Stimulated activated effector memory CD8-positive, alpha-beta T cell treated with anti-CD3 and anti-CD28 coated beads, Interleukin-12 subunit alpha, Interleukin-12 subunit beta, amount 100 ng/mL, for 72 hours (primary cell): Measurements from ENCODE around the gene DNLZ.
"Not testable (repeated sequence)": the region's sequence is repeated elsewhere in the genome, so short reads cannot be mapped to it uniquely, and the experiment has no call there.

Experiments
- ATAC-seq: fragments of 150-1000 bp; cut with Tn5 transposase; 2 replicates; pipeline ENCODE4 v1.10.0; 2021
- DNase-seq, 2 donors: peaks; one replicate each; pipeline ENCODE4 v3.0.0; 2021 to 2022; ENCODE audit warnings: low spot score in 2 of 2
- H3K27ac Mint-ChIP-seq: one replicate; pipeline ENCODE4 v1.8.0; 2022; ENCODE audit warnings: mild to moderate bottlenecking, mixed read lengths
- H3K36me3 Mint-ChIP-seq: one replicate; pipeline ENCODE4 v1.8.0; 2022; ENCODE audit warnings: mild to moderate bottlenecking, mixed read lengths
- H3K4me1 Mint-ChIP-seq: one replicate; pipeline ENCODE4 v1.8.0; 2022; ENCODE audit warnings: mixed read lengths
- H3K4me3 Mint-ChIP-seq: one replicate; pipeline ENCODE4 v1.8.0; 2022; ENCODE audit warnings: mild to moderate bottlenecking, mixed read lengths
- H3K9me3 Mint-ChIP-seq: one replicate; pipeline ENCODE4 v1.8.0; 2022; ENCODE audit warnings: mixed read lengths

The DNLZ gene

GRCh38 chr9:136361754-136362449 lies 1.6 kb downstream of the DNLZ start:
- Mint-ChIP-seq H3K27ac (peak overlapping the region; percentile 81), H3K9me3 (no peaks in the 10 kb centered on the region), H3K36me3 (peaks cover 14% of the 10 kb centered on the region), H3K4me1 (peaks cover 9% of the 10 kb centered on the region), H3K4me3 (no peak overlapping the region)
- DNase-seq (no peak), ATAC-seq (no peak)

- H3K36me3 Mint-ChIP-seq, result peaks cover 14% of the 10 kb centered on the region
- DNase-seq (no peak), ATAC-seq (no peak)
- peaks cover 9% of the 10 kb centered on the region for H3K4me1 Mint-ChIP-seq
- no peaks in the 10 kb centered on the region for H3K9me3 Mint-ChIP-seq
- peak overlapping the region; percentile 81 for H3K27ac Mint-ChIP-seq
- H3K4me3 Mint-ChIP-seq, result no peak overlapping the region
These were observed 2.3 kb downstream of the DNLZ start for GRCh38 chr9:136361047-136361753.

- Mint-ChIP-seq H3K36me3 (peaks cover 14% of the 10 kb centered on the region), H3K27ac (no peak overlapping the region), H3K9me3 (no peaks in the 10 kb centered on the region)
These were observed 3.5 kb downstream of the DNLZ start for GRCh38 chr9:136359774-136360718.

GRCh38 chr9:136358888-136359287 lies 4.7 kb downstream of the DNLZ start:
- ATAC-seq (no peak), DNase-seq (no peak)
- H3K9me3 Mint-ChIP-seq, result no peaks in the 10 kb centered on the region
- H3K36me3 Mint-ChIP-seq, result peaks cover 20% of the 10 kb centered on the region
- peaks cover 9% of the 10 kb centered on the region for H3K4me1 Mint-ChIP-seq
- no peak overlapping the region for H3K27ac Mint-ChIP-seq
- no peak overlapping the region for H3K4me3 Mint-ChIP-seq

More at GRCh38 chr9:136359774-136360718, 3.5 kb downstream of the DNLZ start:
- no peak for ATAC-seq
- peaks cover 9% of the 10 kb centered on the region for H3K4me1 Mint-ChIP-seq
- DNase-seq, result no peak
- H3K4me3 Mint-ChIP-seq, result no peak overlapping the region

- Mint-ChIP-seq H3K9me3 (no peaks in the 10 kb centered on the region), H3K36me3 (peaks cover 16% of the 10 kb centered on the region), H3K4me1 (peaks cover 9% of the 10 kb centered on the region), H3K27ac (no peak overlapping the region), H3K4me3 (no peak overlapping the region)
- no peak for ATAC-seq
- DNase-seq, result no peak
These were observed 5.5 kb downstream of the DNLZ start for GRCh38 chr9:136358016-136358415.

- Mint-ChIP-seq H3K27ac (no peak overlapping the region), H3K36me3 (peaks cover 11% of the 10 kb centered on the region), H3K4me1 (peaks cover 1% of the 10 kb centered on the region), H3K9me3 (no peaks in the 10 kb centered on the region), H3K4me3 (no peak overlapping the region)
- ATAC-seq, result no peak
- DNase-seq, result no peak
These were observed 6.3 kb downstream of the DNLZ start for GRCh38 chr9:136357202-136357725.

GRCh38 chr9:136355616-136356557 lies 7.7 kb downstream of the DNLZ start:
- DNase-seq (no peak), ATAC-seq (no peak)
- H3K4me1 Mint-ChIP-seq, result no peaks in the 10 kb centered on the region
- H3K9me3 Mint-ChIP-seq, result no peaks in the 10 kb centered on the region
- H3K36me3 Mint-ChIP-seq, result peaks cover 11% of the 10 kb centered on the region
- H3K4me3 Mint-ChIP-seq, result no peak overlapping the region
- no peak overlapping the region for H3K27ac Mint-ChIP-seq

- no peak for ATAC-seq
These were observed 8.9 kb downstream of the DNLZ start for GRCh38 chr9:136354592-136355085.

GRCh38 chr9:136353757-136354488 lies 9.6 kb downstream of the DNLZ start:
- Mint-ChIP-seq H3K4me1 (no peaks in the 10 kb centered on the region), H3K4me3 (no peak overlapping the region), H3K36me3 (peaks cover 11% of the 10 kb centered on the region), H3K27ac (peak overlapping the region; percentile 34), H3K9me3 (no peaks in the 10 kb centered on the region)
- DNase-seq (no peak), ATAC-seq (no peak)

More at GRCh38 chr9:136354592-136355085, 8.9 kb downstream of the DNLZ start:
- H3K4me3 Mint-ChIP-seq, result no peak overlapping the region
- no peaks in the 10 kb centered on the region for H3K9me3 Mint-ChIP-seq
- H3K27ac Mint-ChIP-seq, result peak overlapping the region; percentile 34
- DNase-seq, result no peak
- H3K36me3 Mint-ChIP-seq, result peaks cover 11% of the 10 kb centered on the region
- H3K4me1 Mint-ChIP-seq, result no peaks in the 10 kb centered on the region

GRCh38 chr9:136353088-136353487 lies 10.5 kb downstream of the DNLZ start:
- H3K4me3 Mint-ChIP-seq, result no peak overlapping the region
- ATAC-seq, result no peak
- no peaks in the 10 kb centered on the region for H3K9me3 Mint-ChIP-seq
- H3K36me3 Mint-ChIP-seq, result peaks cover 6% of the 10 kb centered on the region
- H3K27ac Mint-ChIP-seq, result peak overlapping the region; percentile 50
- DNase-seq, result no peak
- H3K4me1 Mint-ChIP-seq, result no peaks in the 10 kb centered on the region

- Mint-ChIP-seq H3K36me3 (peaks cover 6% of the 10 kb centered on the region), H3K27ac (peak overlapping the region; percentile 50), H3K4me1 (no peaks in the 10 kb centered on the region), H3K9me3 (no peaks in the 10 kb centered on the region), H3K4me3 (no peak overlapping the region)
- ATAC-seq, result no peak
- no peak for DNase-seq
These were observed 10.9 kb downstream of the DNLZ start for GRCh38 chr9:136352682-136353081.

- H3K36me3 Mint-ChIP-seq, H3K27ac Mint-ChIP-seq, ATAC-seq, H3K4me1 Mint-ChIP-seq, H3K4me3 Mint-ChIP-seq, DNase-seq, H3K9me3 Mint-ChIP-seq: not testable (repeated sequence)
These were observed 11.7 kb downstream of the DNLZ start for GRCh38 chr9:136351868-136352267.

- Mint-ChIP-seq H3K36me3 (peaks cover 11% of the 10 kb centered on the region), H3K4me3 (no peak overlapping the region), H3K4me1 (no peaks in the 10 kb centered on the region), H3K27ac (no peak overlapping the region), H3K9me3 (no peaks in the 10 kb centered on the region)
- no peak for ATAC-seq
- DNase-seq, result no peak
These were observed 12.2 kb downstream of the DNLZ start for GRCh38 chr9:136351252-136351800.
